OCI-LY7 (cell line): ENCODE measurements around the gene PRPF38A.

Experiments used
- EZH2phosphoT487 ChIP-seq: fragments of 200-600 bp; sonication (generic); IDR thresholded peaks from 2 replicates; pipeline ENCODE4 v1.6.1; 2018; ENCODE audit warnings: low read depth, borderline replicate concordance, mild to moderate bottlenecking, mixed run types, antibody characterized with exemption, low read length, moderate library complexity, mixed read lengths
- TF ChIP-seq, protein P1 (sequence below): fragments of 200-600 bp; sonication (generic); conservative IDR thresholded peaks from 2 replicates; pipeline ENCODE4 v1.5.1; 2014; ENCODE audit warnings: mild to moderate bottlenecking, antibody characterized with exemption, low read length, moderate library complexity, mixed read lengths

DNA sequence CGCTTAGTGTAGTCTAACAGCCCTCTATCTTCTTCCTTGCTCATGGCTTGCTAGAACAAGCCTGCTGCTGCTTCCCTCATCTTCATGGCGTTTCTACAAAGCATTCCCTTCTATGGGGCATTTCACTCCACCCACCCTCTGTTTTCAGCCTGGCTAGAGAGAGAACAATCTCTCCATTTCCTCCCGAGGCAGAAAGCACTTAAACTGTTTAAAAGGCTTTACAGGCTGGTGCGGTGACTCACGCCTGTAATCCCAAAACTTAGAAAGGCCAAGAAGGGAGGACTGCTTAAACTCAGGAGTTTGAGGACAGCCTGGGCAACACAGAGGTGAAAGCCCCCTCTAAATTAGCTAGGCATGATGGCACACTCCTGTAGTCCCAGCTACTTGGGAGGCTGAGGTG lies 17.9 kb upstream of the PRPF38A start:
- TF ChIP-seq, protein P1, sequence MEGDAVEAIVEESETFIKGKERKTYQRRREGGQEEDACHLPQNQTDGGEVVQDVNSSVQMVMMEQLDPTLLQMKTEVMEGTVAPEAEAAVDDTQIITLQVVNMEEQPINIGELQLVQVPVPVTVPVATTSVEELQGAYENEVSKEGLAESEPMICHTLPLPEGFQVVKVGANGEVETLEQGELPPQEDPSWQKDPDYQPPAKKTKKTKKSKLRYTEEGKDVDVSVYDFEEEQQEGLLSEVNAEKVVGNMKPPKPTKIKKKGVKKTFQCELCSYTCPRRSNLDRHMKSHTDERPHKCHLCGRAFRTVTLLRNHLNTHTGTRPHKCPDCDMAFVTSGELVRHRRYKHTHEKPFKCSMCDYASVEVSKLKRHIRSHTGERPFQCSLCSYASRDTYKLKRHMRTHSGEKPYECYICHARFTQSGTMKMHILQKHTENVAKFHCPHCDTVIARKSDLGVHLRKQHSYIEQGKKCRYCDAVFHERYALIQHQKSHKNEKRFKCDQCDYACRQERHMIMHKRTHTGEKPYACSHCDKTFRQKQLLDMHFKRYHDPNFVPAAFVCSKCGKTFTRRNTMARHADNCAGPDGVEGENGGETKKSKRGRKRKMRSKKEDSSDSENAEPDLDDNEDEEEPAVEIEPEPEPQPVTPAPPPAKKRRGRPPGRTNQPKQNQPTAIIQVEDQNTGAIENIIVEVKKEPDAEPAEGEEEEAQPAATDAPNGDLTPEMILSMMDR = no peak
- TF ChIP-seq EZH2phosphoT487 = no peak
